Activated CD8-positive, alpha-beta T cell treated with anti-CD3 and anti-CD28 coated beads for 36 hours (primary cell): ENCODE results near the gene AP4E1. TPM values are rescaled to one million over a fixed set of nuclear protein-coding genes. Genes with fewer than 3 reads are reported as not detected.
A peak's percentile ranks its signal among the peaks of the same experiment; 100 is the strongest.

Experiments
- ATAC-seq: fragments of 200-7000 bp; cut with Tn5 transposase; one replicate; pipeline ENCODE4 v1.10.0; 2021; ENCODE audit warnings: mild to moderate bottlenecking, moderate library complexity
- CTCF ChIA-PET: fragments of 350-600 bp; sonication (Branson Sonifier 250); formaldehyde crosslinking; loops from one replicate; lab custom pipeline; 2021; ENCODE audit warnings: antibody characterized with exemption; lab: Charles Lee
- POLR2A ChIA-PET: fragments of 350-600 bp; sonication (Branson Sonifier 250); formaldehyde crosslinking; loops from one replicate; lab custom pipeline; 2021; ENCODE audit warnings: antibody characterized with exemption; lab: Charles Lee
- DNase-seq: peaks from one replicate; pipeline ENCODE4 v3.0.0-alpha.2; 2020
- H3K27ac Mint-ChIP-seq: one replicate; pipeline ENCODE4 v1.8.0; 2021; ENCODE audit warnings: mild to moderate bottlenecking, mixed read lengths
- H3K27me3 Mint-ChIP-seq: one replicate; pipeline ENCODE4 v1.8.0; 2021; ENCODE audit warnings: mixed read lengths
- H3K36me3 Mint-ChIP-seq: one replicate; pipeline ENCODE4 v1.8.0; 2021; ENCODE audit warnings: low read depth, mixed read lengths
- H3K4me1 Mint-ChIP-seq: one replicate; pipeline ENCODE4 v1.8.0; 2021; ENCODE audit warnings: low read depth, mixed read lengths
- H3K4me3 Mint-ChIP-seq: one replicate; pipeline ENCODE4 v1.8.0; 2021; ENCODE audit warnings: mild to moderate bottlenecking, moderate library complexity, mixed read lengths
- H3K9me3 Mint-ChIP-seq: one replicate; pipeline ENCODE4 v1.8.0; 2021; ENCODE audit warnings: mixed read lengths
- intact Hi-C: fragments of 100-400 bp; cut with micrococcal nuclease; formaldehyde crosslinking; loops from one replicate; pipeline ENCODE4 v1.10.0; 2022
- total RNA-seq, 2 experiments: library from RNA; stranded (reverse); gene quantifications; one replicate each; pipeline ENCODE4 v1.2.3, GENCODE V29; 2021
- TF ChIP-seq, protein P1 (sequence below): fragments of 200-600 bp; IDR thresholded peaks from one replicate; pipeline ENCODE4 v1.8.0; 2022; ENCODE audit warnings: antibody characterized with exemption, mild to moderate bottlenecking

Gene AP4E1
- total RNA-seq, 2 experiments from 2014 or later = 16.6 TPM

DNA sequence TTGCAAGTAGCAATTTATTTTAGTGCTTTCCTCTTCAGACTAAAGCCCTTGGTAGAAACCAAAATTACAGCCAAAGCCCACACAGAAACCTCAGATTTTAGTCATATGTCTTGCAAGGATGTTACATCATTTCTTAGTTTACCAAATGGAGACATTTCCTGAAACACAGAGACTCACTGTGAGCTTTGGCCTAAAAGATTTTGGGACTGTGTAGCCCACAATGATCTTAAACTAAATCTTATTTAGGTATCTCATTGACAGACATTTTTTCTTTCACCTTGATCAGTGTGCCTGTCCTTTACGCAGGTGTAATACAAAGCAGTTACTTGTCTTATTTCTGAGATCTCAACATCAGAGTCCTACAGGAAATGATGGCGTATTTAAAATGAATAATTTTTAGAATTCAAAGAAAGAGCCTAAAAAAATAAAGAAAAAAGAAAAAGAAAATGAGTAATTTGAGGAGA, 27.8 kb upstream of the AP4E1 start:
- ChIA-PET CTCF (interaction anchor here (1.0 to 2.1 kb wide), 5 partner anchors 11 to 194 kb away, joined by 3 to 6 read pairs (median 5); partner anchors contain the start of gene TRPM7), POLR2A (interaction anchor here (0.6 to 1.6 kb wide), 4 partner anchors 27 to 525 kb away, joined by 3 to 9 read pairs (median 4); partner anchors contain the start of gene GABPB1)
- peak overlapping the region; percentile 97 for H3K27ac Mint-ChIP-seq
- peak overlapping the region; percentile 35 for H3K4me3 Mint-ChIP-seq
- no peaks in the 10 kb centered on the region for H3K36me3 Mint-ChIP-seq
- TF ChIP-seq, protein P1, sequence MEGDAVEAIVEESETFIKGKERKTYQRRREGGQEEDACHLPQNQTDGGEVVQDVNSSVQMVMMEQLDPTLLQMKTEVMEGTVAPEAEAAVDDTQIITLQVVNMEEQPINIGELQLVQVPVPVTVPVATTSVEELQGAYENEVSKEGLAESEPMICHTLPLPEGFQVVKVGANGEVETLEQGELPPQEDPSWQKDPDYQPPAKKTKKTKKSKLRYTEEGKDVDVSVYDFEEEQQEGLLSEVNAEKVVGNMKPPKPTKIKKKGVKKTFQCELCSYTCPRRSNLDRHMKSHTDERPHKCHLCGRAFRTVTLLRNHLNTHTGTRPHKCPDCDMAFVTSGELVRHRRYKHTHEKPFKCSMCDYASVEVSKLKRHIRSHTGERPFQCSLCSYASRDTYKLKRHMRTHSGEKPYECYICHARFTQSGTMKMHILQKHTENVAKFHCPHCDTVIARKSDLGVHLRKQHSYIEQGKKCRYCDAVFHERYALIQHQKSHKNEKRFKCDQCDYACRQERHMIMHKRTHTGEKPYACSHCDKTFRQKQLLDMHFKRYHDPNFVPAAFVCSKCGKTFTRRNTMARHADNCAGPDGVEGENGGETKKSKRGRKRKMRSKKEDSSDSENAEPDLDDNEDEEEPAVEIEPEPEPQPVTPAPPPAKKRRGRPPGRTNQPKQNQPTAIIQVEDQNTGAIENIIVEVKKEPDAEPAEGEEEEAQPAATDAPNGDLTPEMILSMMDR = no peak
- no peaks in the 10 kb centered on the region for H3K9me3 Mint-ChIP-seq
- peak; percentile 29 for ATAC-seq
- peaks cover 79% of the 10 kb centered on the region for H3K4me1 Mint-ChIP-seq
- no peaks in the 10 kb centered on the region for H3K27me3 Mint-ChIP-seq
- DNase-seq = peak; percentile 23
- intact Hi-C loops = loop anchor here (10.0 kb wide), 1 partner anchor 116 kb away; the partner anchor contains the start of gene SPPL2A

DNA sequence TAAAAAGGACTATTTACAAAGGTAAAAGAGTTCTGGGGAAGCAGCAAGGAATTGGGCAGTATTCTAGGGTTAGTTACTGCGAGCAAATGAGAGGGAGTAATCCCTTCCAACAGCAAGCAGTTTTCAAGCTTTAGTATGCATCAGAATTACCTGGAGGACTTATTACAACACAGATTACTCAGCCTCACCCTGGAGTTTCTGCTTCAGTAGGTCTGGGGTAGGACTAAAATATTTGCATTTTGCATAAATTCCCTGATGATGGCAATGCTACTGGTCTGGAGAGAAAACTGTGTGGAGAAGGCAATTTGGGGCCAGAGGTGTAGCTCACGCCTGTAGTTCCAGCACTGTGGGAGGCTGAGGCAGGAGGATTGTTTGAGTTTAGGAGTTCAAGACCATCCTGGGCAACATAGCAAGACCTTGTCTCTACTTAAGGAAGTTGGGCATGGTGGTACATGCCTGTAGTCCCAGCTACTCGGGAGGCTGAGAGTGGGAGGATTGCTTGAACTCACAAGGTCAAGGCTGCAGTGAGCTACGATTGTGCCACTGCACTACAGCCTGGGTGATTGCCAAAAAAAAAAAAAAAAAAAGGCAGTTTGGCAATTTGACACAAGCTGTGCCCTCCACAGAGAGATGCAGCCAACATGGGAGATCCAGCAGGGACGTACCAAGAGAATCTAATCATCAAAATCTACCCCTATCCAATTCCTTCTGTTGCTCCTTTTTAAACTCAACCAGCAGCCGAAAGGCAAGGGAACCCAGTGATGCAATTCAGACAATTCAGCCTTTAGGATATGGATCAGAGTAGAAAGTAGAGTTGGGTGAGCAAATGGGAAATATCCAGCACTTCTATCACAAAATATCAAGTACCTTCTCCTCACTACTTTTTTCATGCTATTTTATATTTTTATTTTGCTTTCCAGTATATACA, 27.1 kb upstream of the AP4E1 start:
- no peak for ATAC-seq
- peak overlapping the region; percentile 97 for H3K27ac Mint-ChIP-seq
- DNase-seq = no peak
- TF ChIP-seq, protein P1 = no peak
- H3K4me3 Mint-ChIP-seq = no peak overlapping the region
- H3K4me1 Mint-ChIP-seq = peaks cover 86% of the 10 kb centered on the region
- ChIA-PET CTCF (interaction anchor here (1.0 to 1.9 kb wide), 4 partner anchors 28 to 206 kb away, joined by 3 to 6 read pairs (median 4); partner anchors contain the start of gene TRPM7), POLR2A (interaction anchor here (1.4 to 1.6 kb wide), 3 partner anchors 23 to 113 kb away, joined by 3 to 9 read pairs (median 4); no protein-coding TSS in a partner anchor)
- H3K27me3 Mint-ChIP-seq = no peaks in the 10 kb centered on the region
- H3K36me3 Mint-ChIP-seq = no peaks in the 10 kb centered on the region
- intact Hi-C loops = loop anchor here (10.0 kb wide), 1 partner anchor 117 kb away; the partner anchor contains the start of gene SPPL2A
- no peaks in the 10 kb centered on the region for H3K9me3 Mint-ChIP-seq

DNA sequence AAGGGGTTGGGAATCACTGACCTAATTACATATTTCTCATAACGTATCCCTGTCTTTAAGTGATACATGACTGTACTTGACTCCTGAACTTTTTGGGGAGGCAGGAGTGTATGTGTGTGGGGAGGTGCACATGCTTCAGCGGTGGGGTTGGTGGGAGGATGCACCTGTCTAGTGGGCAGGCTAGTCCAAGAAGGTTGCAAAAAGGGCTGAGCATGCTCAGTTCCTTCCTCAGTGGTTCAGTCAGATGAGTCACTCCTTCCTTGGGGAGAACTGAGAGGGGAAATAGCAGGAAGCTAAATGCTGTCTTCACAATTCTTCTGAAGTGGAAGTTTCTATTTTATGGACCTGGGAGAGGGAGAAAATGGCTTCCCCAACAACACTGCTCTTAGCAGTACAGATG, 24.6 kb upstream of the AP4E1 start:
- CTCF ChIA-PET = no interaction called here

DNA sequence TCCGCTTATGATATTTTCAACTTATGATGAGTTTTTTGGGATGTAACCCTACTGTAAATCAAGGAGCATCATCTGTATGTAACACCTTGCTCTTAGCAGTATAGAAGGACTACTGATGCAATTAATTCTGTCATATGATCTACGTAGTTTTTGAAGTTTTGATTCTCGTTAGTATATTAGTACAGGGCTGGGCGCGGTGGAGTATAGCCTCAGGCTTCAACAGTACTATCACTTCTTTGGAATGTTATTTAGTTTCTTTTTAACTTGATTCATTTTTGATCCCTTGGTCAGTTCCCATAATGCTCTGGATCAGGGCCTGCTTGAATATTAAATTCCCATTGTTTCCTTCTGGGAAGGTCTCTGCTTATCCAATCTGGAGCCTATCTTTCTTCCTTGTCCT, 23.9 kb upstream of the AP4E1 start:
- DNase-seq (no peak), ATAC-seq (no peak)
- intact Hi-C loops = loop anchor here (10.0 kb wide), 1 partner anchor 120 kb away; the partner anchor contains the start of gene SPPL2A
- H3K36me3 Mint-ChIP-seq = no peaks in the 10 kb centered on the region
- H3K27me3 Mint-ChIP-seq = no peaks in the 10 kb centered on the region
- H3K27ac Mint-ChIP-seq = peak overlapping the region; percentile 88
- H3K4me3 Mint-ChIP-seq = no peak overlapping the region
- peaks cover 64% of the 10 kb centered on the region for H3K4me1 Mint-ChIP-seq
- CTCF ChIA-PET = interaction anchor here (0.9 to 5.0 kb wide), 6 partner anchors 9 to 209 kb away, joined by 3 to 45 read pairs (median 16); no protein-coding TSS in a partner anchor
- TF ChIP-seq, protein P1 = no peak
- POLR2A ChIA-PET = interaction anchor here (0.8 to 1.4 kb wide), 4 partner anchors 23 to 335 kb away, joined by 3 to 6 read pairs (median 4); partner anchors contain the start of gene TRPM7
- H3K9me3 Mint-ChIP-seq = no peaks in the 10 kb centered on the region

More for the DNA sequence above, 24.6 kb upstream of the AP4E1 start:
- peak; percentile 13 for ATAC-seq
- Mint-ChIP-seq H3K9me3 (no peaks in the 10 kb centered on the region), H3K4me1 (peaks cover 68% of the 10 kb centered on the region), H3K4me3 (no peak overlapping the region), H3K27me3 (no peaks in the 10 kb centered on the region), H3K36me3 (no peaks in the 10 kb centered on the region), H3K27ac (peak overlapping the region; percentile 64)
- TF ChIP-seq, protein P1 = no peak
- intact Hi-C loops = loop anchor here (10.0 kb wide), 1 partner anchor 119 kb away; the partner anchor contains the start of gene SPPL2A
- DNase-seq = peak; percentile 54
- POLR2A ChIA-PET = no interaction called here
